WTC11 (cell line): ENCODE results near the gene ICA1L. TPM values are rescaled to one million over a fixed set of nuclear protein-coding genes. Genes with fewer than 3 reads are reported as not detected.

Experiments
- ATAC-seq: fragments of 200-7000 bp; cut with Tn5 transposase; 2 replicates; pipeline ENCODE4 v1.10.0; 2021; ENCODE audit warnings: mild to moderate bottlenecking, moderate library complexity
- CTCF ChIA-PET: fragments of 300-600 bp; sonication (Branson Sonifier 250); formaldehyde crosslinking; loops from one replicate; lab custom pipeline; 2021; ENCODE audit warnings: antibody characterized with exemption; lab: Charles Lee
- POLR2A ChIA-PET: fragments of 350-600 bp; sonication (Branson Sonifier 250); formaldehyde crosslinking; loops from one replicate; lab custom pipeline; 2021; ENCODE audit warnings: antibody characterized with exemption; lab: Charles Lee
- DNase-seq: peaks from one replicate; pipeline ENCODE4 v3.0.0; 2021; ENCODE audit warnings: low spot score
- H3K27ac Mint-ChIP-seq: 2 replicates; pipeline ENCODE4 v1.8.0; 2021; ENCODE audit warnings: mixed read lengths
- H3K27me3 Mint-ChIP-seq: 2 replicates; pipeline ENCODE4 v1.8.0; 2021; ENCODE audit warnings: low read depth, mild to moderate bottlenecking, moderate library complexity, mixed read lengths
- H3K36me3 Mint-ChIP-seq: 2 replicates; pipeline ENCODE4 v1.8.0; 2021; ENCODE audit warnings: mixed read lengths
- H3K4me1 Mint-ChIP-seq: 2 replicates; pipeline ENCODE4 v1.8.0; 2022; ENCODE audit warnings: mixed read lengths
- H3K4me3 Mint-ChIP-seq: 2 replicates; pipeline ENCODE4 v1.8.0; 2021; ENCODE audit warnings: mild to moderate bottlenecking, moderate library complexity, mixed read lengths
- H3K9me3 Mint-ChIP-seq: 2 replicates; pipeline ENCODE4 v1.8.0; 2021; ENCODE audit warnings: mixed read lengths
- AFF4 ChIP-seq: sonication (generic); formaldehyde crosslinking; IDR thresholded peaks from 2 replicates; pipeline ENCODE4 v1.8.1; 2023; ENCODE audit warnings: mild to moderate bottlenecking, missing genetic modification reagents, borderline replicate concordance
- AR ChIP-seq: fragments of 250-450 bp; sonication (Bioruptor Pico); IDR thresholded peaks from 2 replicates; pipeline ENCODE4 v1.9.0; 2021; ENCODE audit warnings: mild to moderate bottlenecking
- ATF3 ChIP-seq: sonication (generic); formaldehyde crosslinking; conservative IDR thresholded peaks from 2 replicates; pipeline ENCODE4 v1.8.1; 2022; ENCODE audit warnings: mild to moderate bottlenecking, missing genetic modification reagents
- EMX1 ChIP-seq: fragments of 250-450 bp; sonication (Bioruptor Pico); IDR thresholded peaks from 2 replicates; pipeline ENCODE4 v1.8.0; 2021; ENCODE audit warnings: mild to moderate bottlenecking
- ETV6 ChIP-seq: sonication (generic); formaldehyde crosslinking; IDR thresholded peaks from 2 replicates; pipeline ENCODE4 v1.8.1; 2022; ENCODE audit warnings: mild to moderate bottlenecking, missing genetic modification reagents
- FOXJ3 ChIP-seq: sonication (generic); formaldehyde crosslinking; IDR thresholded peaks from 2 replicates; pipeline ENCODE4 v1.9.0; 2021; ENCODE audit warnings: missing genetic modification reagents, mild to moderate bottlenecking, borderline replicate concordance
- GRHL2 ChIP-seq: fragments of 250-450 bp; sonication (Bioruptor Pico); IDR thresholded peaks from 2 replicates; pipeline ENCODE4 v1.8.0; 2022; ENCODE audit warnings: mild to moderate bottlenecking, moderate library complexity; ENCODE audit not compliant: insufficient replicate concordance, severe bottlenecking
- IRF2 ChIP-seq: sonication (generic); formaldehyde crosslinking; IDR thresholded peaks from 2 replicates; pipeline ENCODE4 v1.8.0; 2022; ENCODE audit warnings: low read depth, missing genetic modification reagents, borderline replicate concordance
- JUN ChIP-seq: sonication (generic); formaldehyde crosslinking; IDR thresholded peaks from 2 replicates; pipeline ENCODE4 v1.8.0; 2023; ENCODE audit warnings: mild to moderate bottlenecking, missing genetic modification reagents
- MXD4 ChIP-seq: fragments of 250-450 bp; sonication (Bioruptor Pico); IDR thresholded peaks from 2 replicates; pipeline ENCODE4 v1.8.0; 2021; ENCODE audit warnings: mild to moderate bottlenecking, moderate library complexity, borderline replicate concordance
- NFYB ChIP-seq: sonication (generic); formaldehyde crosslinking; conservative IDR thresholded peaks from 2 replicates; pipeline ENCODE4 v1.8.0; 2022; ENCODE audit warnings: low read depth, missing genetic modification reagents
- RORB ChIP-seq: fragments of 250-450 bp; sonication (Bioruptor Pico); IDR thresholded peaks from 2 replicates; pipeline ENCODE4 v1.9.0; 2021; ENCODE audit warnings: mild to moderate bottlenecking
- SMAD3 ChIP-seq: sonication (generic); formaldehyde crosslinking; IDR thresholded peaks from 2 replicates; pipeline ENCODE4 v1.8.0; 2022; ENCODE audit warnings: missing genetic modification reagents, mild to moderate bottlenecking, borderline replicate concordance
- SMAD4 ChIP-seq: sonication (generic); formaldehyde crosslinking; IDR thresholded peaks from 2 replicates; pipeline ENCODE4 v1.8.0; 2022; ENCODE audit warnings: mild to moderate bottlenecking, missing genetic modification reagents
- TEAD1 ChIP-seq: sonication (generic); formaldehyde crosslinking; IDR thresholded peaks from 2 replicates; pipeline ENCODE4 v1.8.0; 2022; ENCODE audit warnings: mild to moderate bottlenecking, missing genetic modification reagents
- ZBTB21 ChIP-seq: sonication (generic); formaldehyde crosslinking; IDR thresholded peaks from 2 replicates; pipeline ENCODE4 v1.8.1; 2023; ENCODE audit warnings: mild to moderate bottlenecking, missing genetic modification reagents, borderline replicate concordance
- ZNF263 ChIP-seq: sonication (generic); formaldehyde crosslinking; IDR thresholded peaks from 2 replicates; pipeline ENCODE4 v1.8.1; 2022; ENCODE audit warnings: low read depth, mild to moderate bottlenecking, moderate library complexity, missing genetic modification reagents
- ZNF317 ChIP-seq: sonication (generic); formaldehyde crosslinking; IDR thresholded peaks from 2 replicates; pipeline ENCODE4 v1.8.1; 2023; ENCODE audit warnings: low read depth, mild to moderate bottlenecking, moderate library complexity, missing genetic modification reagents, borderline replicate concordance
- total RNA-seq: library from RNA; stranded (reverse); gene quantifications from 3 replicates; pipeline ENCODE4 v1.2.3, GENCODE V29; 2021
- TF ChIP-seq, protein P1 (sequence below): sonication (generic); formaldehyde crosslinking; IDR thresholded peaks from 2 replicates; pipeline ENCODE4 v1.8.0; 2022; ENCODE audit warnings: mild to moderate bottlenecking, missing genetic modification reagents
- TF ChIP-seq, protein P2 (sequence below): sonication (generic); formaldehyde crosslinking; IDR thresholded peaks from 2 replicates; pipeline ENCODE4 v1.8.1; 2023; ENCODE audit warnings: mild to moderate bottlenecking, missing genetic modification reagents, moderate library complexity
- TF ChIP-seq, protein P3 (sequence below): sonication (generic); formaldehyde crosslinking; IDR thresholded peaks from 2 replicates; pipeline ENCODE4 v1.8.1; 2023; ENCODE audit warnings: mild to moderate bottlenecking, missing genetic modification reagents
- TF ChIP-seq, protein P4 (sequence below): sonication (generic); formaldehyde crosslinking; IDR thresholded peaks from 2 replicates; pipeline ENCODE4 v1.8.0; 2023; ENCODE audit warnings: missing genetic modification reagents

The ICA1L gene
- total RNA-seq, 1 experiment from 2014 or later, result 3.1 TPM

DNA sequence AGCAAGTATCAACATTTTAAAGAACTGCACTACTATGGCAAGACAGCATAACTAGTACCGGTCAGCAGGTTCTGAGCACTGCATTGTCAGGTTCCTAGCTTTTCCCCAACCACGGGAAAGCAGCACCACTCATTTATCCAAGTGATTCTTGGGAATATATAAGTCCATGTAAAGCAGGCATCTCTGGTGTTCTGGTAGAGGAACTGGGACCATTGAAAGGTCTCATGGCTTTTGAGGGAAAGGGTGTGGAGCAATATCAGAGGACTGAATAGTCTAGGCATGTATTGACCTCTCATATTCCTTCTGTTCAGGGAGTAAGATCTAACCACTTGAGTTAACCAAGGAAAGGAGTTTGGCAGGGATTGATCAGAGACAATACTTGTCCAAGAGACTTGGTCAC, 6.1 kb upstream of the ICA1L start (continued):
- TF ChIP-seq AFF4 (CRISPR knock-in tag) (no peak), ZNF263 (CRISPR knock-in tag) (no peak), MXD4 (CRISPR knock-in tag) (no peak), EMX1 (no peak), ZNF317 (CRISPR knock-in tag) (no peak), SMAD3 (CRISPR knock-in tag) (no peak)

- TF ChIP-seq, protein P1, sequence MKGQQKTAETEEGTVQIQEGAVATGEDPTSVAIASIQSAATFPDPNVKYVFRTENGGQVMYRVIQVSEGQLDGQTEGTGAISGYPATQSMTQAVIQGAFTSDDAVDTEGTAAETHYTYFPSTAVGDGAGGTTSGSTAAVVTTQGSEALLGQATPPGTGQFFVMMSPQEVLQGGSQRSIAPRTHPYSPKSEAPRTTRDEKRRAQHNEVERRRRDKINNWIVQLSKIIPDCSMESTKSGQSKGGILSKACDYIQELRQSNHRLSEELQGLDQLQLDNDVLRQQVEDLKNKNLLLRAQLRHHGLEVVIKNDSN (CRISPR knock-in tag), result peak; percentile 90
- TF ChIP-seq TEAD1 (CRISPR knock-in tag), result peak; percentile 28; the same call in 1 of the 2 replicates
- TF ChIP-seq ETV6 (CRISPR knock-in tag), result 0 out of 2 replicates have a peak, but pooled peaks have one; percentile 40
- no peak for TF ChIP-seq ZBTB21 (CRISPR knock-in tag)
- TF ChIP-seq, protein P2, sequence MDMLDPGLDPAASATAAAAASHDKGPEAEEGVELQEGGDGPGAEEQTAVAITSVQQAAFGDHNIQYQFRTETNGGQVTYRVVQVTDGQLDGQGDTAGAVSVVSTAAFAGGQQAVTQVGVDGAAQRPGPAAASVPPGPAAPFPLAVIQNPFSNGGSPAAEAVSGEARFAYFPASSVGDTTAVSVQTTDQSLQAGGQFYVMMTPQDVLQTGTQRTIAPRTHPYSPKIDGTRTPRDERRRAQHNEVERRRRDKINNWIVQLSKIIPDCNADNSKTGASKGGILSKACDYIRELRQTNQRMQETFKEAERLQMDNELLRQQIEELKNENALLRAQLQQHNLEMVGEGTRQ (CRISPR knock-in tag), result peak; percentile 90
- Mint-ChIP-seq H3K27ac (peak overlapping the region; percentile 91), H3K36me3 (no peaks in the 10 kb centered on the region), H3K9me3 (no peaks in the 10 kb centered on the region), H3K27me3 (peaks cover 10% of the 10 kb centered on the region), H3K4me1 (peaks cover 14% of the 10 kb centered on the region), H3K4me3 (peak overlapping the region; percentile 91)
- CTCF ChIA-PET, result interaction anchor here (0.6 to 1.2 kb wide), 7 partner anchors 15 to 303 kb away, joined by 3 to 4 read pairs (median 4); no protein-coding TSS in a partner anchor
- DNase-seq (peak; percentile 79), ATAC-seq (peak; percentile 91)
- POLR2A ChIA-PET, result interaction anchor here (0.6 to 2.0 kb wide), 2 partner anchors 236 to 297 kb away, joined by 3 to 9 read pairs; partner anchors contain the start of gene FAM117B
Measured at GRCh38 chr2:202870431-202871299, 901 bp downstream of the ICA1L start.

DNA sequence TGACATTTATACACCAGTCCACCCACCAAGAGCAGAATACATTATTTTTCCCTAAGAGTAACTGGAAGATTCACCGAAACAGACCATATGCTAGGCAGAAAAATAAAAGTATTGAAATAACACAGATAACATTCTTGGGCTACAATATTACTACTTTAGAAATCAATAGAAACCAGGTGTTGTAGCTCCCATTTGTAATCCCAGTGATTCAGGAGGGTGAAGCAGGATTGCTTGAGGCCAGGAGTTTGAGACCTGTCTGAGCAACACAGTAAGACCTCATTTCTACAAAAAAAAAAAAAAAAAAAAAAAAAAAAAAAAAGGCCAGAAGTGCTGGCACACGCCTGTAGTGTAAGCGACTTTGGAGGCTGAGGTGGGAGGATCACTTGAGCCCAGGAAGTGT, 9.6 kb downstream of the ICA1L start:
- no peak overlapping the region for H3K27ac Mint-ChIP-seq
- TF ChIP-seq FOXJ3, result no peak
- no peak for TF ChIP-seq SMAD4
- TF ChIP-seq IRF2 (CRISPR knock-in tag), result no peak
- TF ChIP-seq, protein P3, sequence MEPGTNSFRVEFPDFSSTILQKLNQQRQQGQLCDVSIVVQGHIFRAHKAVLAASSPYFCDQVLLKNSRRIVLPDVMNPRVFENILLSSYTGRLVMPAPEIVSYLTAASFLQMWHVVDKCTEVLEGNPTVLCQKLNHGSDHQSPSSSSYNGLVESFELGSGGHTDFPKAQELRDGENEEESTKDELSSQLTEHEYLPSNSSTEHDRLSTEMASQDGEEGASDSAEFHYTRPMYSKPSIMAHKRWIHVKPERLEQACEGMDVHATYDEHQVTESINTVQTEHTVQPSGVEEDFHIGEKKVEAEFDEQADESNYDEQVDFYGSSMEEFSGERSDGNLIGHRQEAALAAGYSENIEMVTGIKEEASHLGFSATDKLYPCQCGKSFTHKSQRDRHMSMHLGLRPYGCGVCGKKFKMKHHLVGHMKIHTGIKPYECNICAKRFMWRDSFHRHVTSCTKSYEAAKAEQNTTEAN (CRISPR knock-in tag), result no peak
- no peak for TF ChIP-seq JUN (CRISPR knock-in tag)
- TF ChIP-seq GRHL2 (CRISPR knock-in tag), result no peak
- TF ChIP-seq AR (CRISPR knock-in tag), result no peak
- TF ChIP-seq, protein P4, sequence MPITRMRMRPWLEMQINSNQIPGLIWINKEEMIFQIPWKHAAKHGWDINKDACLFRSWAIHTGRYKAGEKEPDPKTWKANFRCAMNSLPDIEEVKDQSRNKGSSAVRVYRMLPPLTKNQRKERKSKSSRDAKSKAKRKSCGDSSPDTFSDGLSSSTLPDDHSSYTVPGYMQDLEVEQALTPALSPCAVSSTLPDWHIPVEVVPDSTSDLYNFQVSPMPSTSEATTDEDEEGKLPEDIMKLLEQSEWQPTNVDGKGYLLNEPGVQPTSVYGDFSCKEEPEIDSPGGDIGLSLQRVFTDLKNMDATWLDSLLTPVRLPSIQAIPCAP, result no peak
- no peak for TF ChIP-seq RORB (CRISPR knock-in tag)
- TF ChIP-seq ATF3 (CRISPR knock-in tag), result no peak
- no peak for TF ChIP-seq NFYB (CRISPR knock-in tag)
- TF ChIP-seq, all 79 proteins: peak for 0
- no peaks in the 10 kb centered on the region for H3K36me3 Mint-ChIP-seq
- H3K4me3 Mint-ChIP-seq, result no peak overlapping the region
- H3K9me3 Mint-ChIP-seq, result peaks cover 7% of the 10 kb centered on the region
- ChIA-PET CTCF (no interaction called here), POLR2A (no interaction called here)
- DNase-seq (no peak), ATAC-seq (no peak)
- no peaks in the 10 kb centered on the region for H3K27me3 Mint-ChIP-seq
- no peaks in the 10 kb centered on the region for H3K4me1 Mint-ChIP-seq
